Kidney (tissue), 14 donors: ENCODE results near the gene TMEM170B. TPM values are rescaled to one million over a fixed set of nuclear protein-coding genes. Genes with fewer than 3 reads are reported as not detected.

ENCODE experiments used
- DNase-seq, 5 donors: peaks; one replicate each; pipeline ENCODE4 v3.0.0-alpha.2; 2013 to 2020
- FAIRE-seq: peaks from 2 replicates; lab custom pipeline; 2012; peaks lifted over from hg19 to GRCh38; lab: Jason Lieb, UNC
- H3K27ac ChIP-seq, 2 donors: one replicate each; pipeline ENCODE4 v1.7.0; 2013; ENCODE audit warnings: low read depth in 2 of 2, low read length in 2 of 2, inconsistent platforms in 1 of 2
- H3K27me3 ChIP-seq: one replicate; pipeline ENCODE4 v1.7.1; 2013; ENCODE audit warnings: low read length, inconsistent platforms; ENCODE audit not compliant: control insufficient read depth, insufficient read depth
- H3K36me3 ChIP-seq, 3 donors: one replicate each; pipeline versions ENCODE4 v1.7.0 to v1.7.1; 2013; ENCODE audit warnings: low read length in 3 of 3, control low read depth in 1 of 3, inconsistent platforms in 1 of 3; ENCODE audit not compliant: insufficient read depth in 3 of 3, control insufficient read depth in 2 of 3
- H3K4me1 ChIP-seq, 3 donors: one replicate each; pipeline versions ENCODE4 v1.7.0 to v1.7.1; 2013; ENCODE audit warnings: low read length in 3 of 3, inconsistent platforms in 1 of 3, low read depth in 1 of 3; ENCODE audit not compliant: control insufficient read depth in 2 of 3, insufficient read depth in 2 of 3
- H3K4me3 ChIP-seq, 3 donors: one replicate each; pipeline versions ENCODE4 v1.7.0 to v1.8.1; 2013; ENCODE audit warnings: low read length in 3 of 3, control low read depth in 1 of 3, inconsistent platforms in 1 of 3
- H3K9ac ChIP-seq, 3 donors: one replicate each; pipeline versions ENCODE4 v1.7.0 to v1.7.1; 2013; ENCODE audit warnings: low read length in 3 of 3, control low read depth in 1 of 3, inconsistent platforms in 1 of 3
- H3K9me3 ChIP-seq, 3 donors: one replicate each; pipeline versions ENCODE4 v1.7.0 to v1.7.1; 2013; ENCODE audit warnings: low read length in 3 of 3, control low read depth in 1 of 3, inconsistent platforms in 1 of 3; ENCODE audit not compliant: control insufficient read depth in 2 of 3, insufficient read depth in 1 of 3
- intact Hi-C: fragments of 100-400 bp; cut with DNase I; formaldehyde crosslinking; loops from one replicate; pipeline ENCODE4 v1.11.1; 2022
- polyA plus RNA-seq: library from polyadenylated mRNA; stranded (reverse); fragments of 350-450 nt; fragmentation: Illumina TruSeq; extraction: RNeasy Lipid Tissue Mini Kit (QIAGEN cat#74804); gene quantifications from one replicate; pipeline ENCODE4 v1.2.3, GENCODE V29; 2014; ENCODE audit warnings: low read depth, low replicate concordance; ENCODE audit not compliant: insufficient read depth
- total RNA-seq: library from RNA; stranded (reverse); fragmentation: NEBNext Ultra II Directional; extraction: Animal tissue kit (Norgen Biotek cat#: 25700); gene quantifications from one replicate; pipeline ENCODE4 v1.2.1, GENCODE V29; 2021
- TF ChIP-seq, protein P1 (sequence below): IDR thresholded peaks from 3 replicates; pipeline ENCODE4 v1.5.1; 2012; ENCODE audit warnings: mild to moderate bottlenecking, moderate library complexity, borderline replicate concordance; ENCODE audit not compliant: insufficient read depth; ENCODE audit errors: extremely low read depth
- donor health status: control.
- donor health status: control.
- donor health status: control.
- donor health status: control.
- donor health status: control.
- donor health status: DM: yes; HTN: yes; CAD: no.
- donor health status: Normal renal cell carcinoma (clear cell type).

Gene TMEM170B
- total and polyA plus RNA-seq, 2 donors from 2014 or later = 2.7 to 3.7 TPM

DNA sequence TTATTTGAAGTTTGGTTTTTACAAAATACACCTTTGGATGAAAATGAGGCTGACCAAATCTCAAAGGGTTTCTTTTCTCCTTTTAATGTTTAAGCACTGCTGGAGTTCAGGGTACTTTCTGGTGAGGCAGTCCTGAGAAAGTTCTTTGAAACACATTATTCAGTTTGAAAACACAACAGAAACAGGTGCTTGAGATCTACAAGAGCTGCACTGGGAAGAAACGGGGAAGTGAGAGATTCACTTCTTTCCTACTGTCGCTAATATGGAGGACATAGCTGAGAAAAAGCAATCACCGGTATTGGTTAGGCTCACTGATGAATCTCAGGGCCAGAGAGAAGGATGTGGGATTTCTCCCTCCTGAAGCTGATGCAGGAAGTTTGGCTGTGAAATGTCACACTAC, 22.9 kb upstream of the TMEM170B start:
- H3K27ac ChIP-seq = no peak overlapping the region
- H3K9me3 ChIP-seq = no peaks in the 10 kb centered on the region
- H3K9ac ChIP-seq = no peak overlapping the region
- no peak for DNase-seq
- TF ChIP-seq, protein P1, sequence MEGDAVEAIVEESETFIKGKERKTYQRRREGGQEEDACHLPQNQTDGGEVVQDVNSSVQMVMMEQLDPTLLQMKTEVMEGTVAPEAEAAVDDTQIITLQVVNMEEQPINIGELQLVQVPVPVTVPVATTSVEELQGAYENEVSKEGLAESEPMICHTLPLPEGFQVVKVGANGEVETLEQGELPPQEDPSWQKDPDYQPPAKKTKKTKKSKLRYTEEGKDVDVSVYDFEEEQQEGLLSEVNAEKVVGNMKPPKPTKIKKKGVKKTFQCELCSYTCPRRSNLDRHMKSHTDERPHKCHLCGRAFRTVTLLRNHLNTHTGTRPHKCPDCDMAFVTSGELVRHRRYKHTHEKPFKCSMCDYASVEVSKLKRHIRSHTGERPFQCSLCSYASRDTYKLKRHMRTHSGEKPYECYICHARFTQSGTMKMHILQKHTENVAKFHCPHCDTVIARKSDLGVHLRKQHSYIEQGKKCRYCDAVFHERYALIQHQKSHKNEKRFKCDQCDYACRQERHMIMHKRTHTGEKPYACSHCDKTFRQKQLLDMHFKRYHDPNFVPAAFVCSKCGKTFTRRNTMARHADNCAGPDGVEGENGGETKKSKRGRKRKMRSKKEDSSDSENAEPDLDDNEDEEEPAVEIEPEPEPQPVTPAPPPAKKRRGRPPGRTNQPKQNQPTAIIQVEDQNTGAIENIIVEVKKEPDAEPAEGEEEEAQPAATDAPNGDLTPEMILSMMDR = no peak
- no peaks in the 10 kb centered on the region for H3K27me3 ChIP-seq
- intact Hi-C loops = no loop called here
- H3K4me3 ChIP-seq = no peak overlapping the region
- no peak for FAIRE-seq
- no peaks in the 10 kb centered on the region for H3K4me1 ChIP-seq
- H3K36me3 ChIP-seq = no peaks in the 10 kb centered on the region

DNA sequence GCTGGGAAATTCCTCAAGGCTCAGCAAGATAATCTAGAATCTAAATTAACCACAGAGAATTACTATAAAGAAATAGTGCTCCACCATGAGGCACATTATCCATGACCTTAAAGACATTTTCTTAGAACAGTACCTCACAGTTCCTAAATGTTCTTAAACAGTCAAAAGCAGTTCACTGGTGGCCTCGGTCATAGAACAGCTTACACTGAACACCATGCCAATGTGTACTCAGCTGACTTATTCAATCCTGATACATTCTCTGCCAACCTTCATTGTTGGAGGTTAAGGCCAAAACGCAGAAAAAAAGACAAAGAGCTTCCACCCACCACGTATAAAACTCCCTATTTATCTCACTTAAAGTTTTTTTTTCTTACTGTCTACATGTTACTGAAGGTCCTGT, 21.8 kb upstream of the TMEM170B start:
- FAIRE-seq = no peak
- H3K36me3 ChIP-seq = no peaks in the 10 kb centered on the region
- H3K27ac ChIP-seq = no peak overlapping the region
- H3K4me3 ChIP-seq = no peak overlapping the region
- TF ChIP-seq, protein P1 = no peak
- H3K4me1 ChIP-seq = no peaks in the 10 kb centered on the region
- no peaks in the 10 kb centered on the region for H3K27me3 ChIP-seq
- DNase-seq = no peak
- intact Hi-C loops = no loop called here
- H3K9me3 ChIP-seq = no peaks in the 10 kb centered on the region
- no peak overlapping the region for H3K9ac ChIP-seq

DNA sequence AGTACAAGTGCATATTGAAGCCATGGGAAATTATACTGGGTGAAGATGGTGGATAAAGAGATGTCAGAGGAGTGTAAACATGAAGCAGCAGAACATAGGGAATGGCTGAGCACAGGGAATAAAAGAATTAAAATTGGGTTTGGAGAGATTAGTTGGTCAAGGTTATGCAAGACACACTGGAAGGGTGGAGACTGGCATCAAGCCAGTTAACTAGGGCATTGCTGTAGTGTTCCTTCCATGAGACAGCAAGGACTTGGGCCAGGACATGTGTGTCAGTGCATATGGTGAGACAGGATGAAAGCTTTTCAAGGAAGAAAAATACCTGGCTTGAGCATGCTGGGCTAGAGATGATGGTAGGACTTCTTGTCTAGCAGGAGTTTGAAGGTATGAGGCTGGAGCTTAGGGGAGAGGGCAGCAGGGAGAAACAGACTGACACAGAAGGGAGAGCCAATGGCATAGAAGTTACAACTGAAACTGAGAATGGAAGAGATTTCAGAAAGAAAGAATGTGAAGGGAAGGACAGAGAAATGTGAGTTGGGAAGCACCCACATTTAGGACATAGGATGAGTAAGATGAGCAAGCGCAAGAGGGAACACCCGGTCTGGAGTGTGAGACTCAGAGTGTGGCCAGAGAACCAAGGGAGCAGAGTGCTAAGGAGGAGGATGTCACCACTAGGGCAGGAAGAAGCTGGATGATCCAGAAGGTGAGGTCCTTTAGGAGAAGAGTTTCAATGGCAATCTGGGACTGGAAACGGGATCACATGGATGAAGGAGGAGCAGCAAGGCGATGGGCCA, 14.5 kb upstream of the TMEM170B start:
- FAIRE-seq = no peak
- DNase-seq = no peak
- H3K27me3 ChIP-seq = no peaks in the 10 kb centered on the region
- no peaks in the 10 kb centered on the region for H3K9me3 ChIP-seq
- intact Hi-C loops = no loop called here
- H3K9ac ChIP-seq = no peak overlapping the region
- no peak overlapping the region for H3K4me3 ChIP-seq
- no peak overlapping the region for H3K27ac ChIP-seq
- no peaks in the 10 kb centered on the region for H3K36me3 ChIP-seq
- H3K4me1 ChIP-seq = no peaks in the 10 kb centered on the region
- TF ChIP-seq, protein P1 = no peak
